NCI-H1048 (cell line): ENCODE measurements around the gene TSPAN9.

Experiments
- DNase-seq: peaks from one replicate; lab custom pipeline; 2025; lab: John Stamatoyannopoulos, UW

TSPAN9 gene

GRCh38 chr12:3141339-3142321 is 64.5 kb downstream of the TSPAN9 start:
- DNase-seq, result no peak

GRCh38 chr12:3142386-3142785 is 65.2 kb downstream of the TSPAN9 start:
- no peak for DNase-seq

- no peak for DNase-seq
Measured at GRCh38 chr12:3144495-3144894, 67.3 kb downstream of the TSPAN9 start.

GRCh38 chr12:3145033-3145432 is 67.9 kb downstream of the TSPAN9 start:
- DNase-seq, result no peak

GRCh38 chr12:3145546-3146310 is 68.5 kb downstream of the TSPAN9 start:
- no peak for DNase-seq

- DNase-seq, result no peak
Measured at GRCh38 chr12:3147260-3147659, 70.1 kb downstream of the TSPAN9 start.

- DNase-seq, result no peak
Measured at GRCh38 chr12:3148366-3149000, 71.3 kb downstream of the TSPAN9 start.

GRCh38 chr12:3149515-3150307 is 72.5 kb downstream of the TSPAN9 start:
- DNase-seq, result no peak

GRCh38 chr12:3150308-3150670 is 73.1 kb downstream of the TSPAN9 start:
- no peak for DNase-seq

- no peak for DNase-seq
Measured at GRCh38 chr12:3150931-3151835, 74.0 kb downstream of the TSPAN9 start.

- DNase-seq, result no peak
Measured at GRCh38 chr12:3152011-3152511, 74.9 kb downstream of the TSPAN9 start.

- no peak for DNase-seq
Measured at GRCh38 chr12:3152892-3153291, 75.7 kb downstream of the TSPAN9 start.

GRCh38 chr12:3154006-3154405 is 76.8 kb downstream of the TSPAN9 start:
- no peak for DNase-seq

GRCh38 chr12:3155702-3156370 is 78.7 kb downstream of the TSPAN9 start:
- no peak for DNase-seq

GRCh38 chr12:3157581-3158323 is 80.6 kb downstream of the TSPAN9 start:
- no peak for DNase-seq

- no peak for DNase-seq
Measured at GRCh38 chr12:3158851-3159465, 81.8 kb downstream of the TSPAN9 start.

- DNase-seq, result no peak
Measured at GRCh38 chr12:3160081-3160480, 82.9 kb downstream of the TSPAN9 start.

GRCh38 chr12:3161861-3162260 is 84.7 kb downstream of the TSPAN9 start:
- no peak for DNase-seq
